GM21360 (cell line): ENCODE data around the gene DCLK1.

Experiments
- ATAC-seq: cut with Tn5 transposase; IDR thresholded peaks from one replicate; pipeline ENCODE4 v1.9.1; 2021; ENCODE audit warnings: mild to moderate bottlenecking, moderate library complexity; ENCODE audit not compliant: unreplicated experiment

Gene DCLK1

GRCh38 chr13:35874704-35875103, 256.5 kb downstream of the DCLK1 start:
- no peak for ATAC-seq

DNA sequence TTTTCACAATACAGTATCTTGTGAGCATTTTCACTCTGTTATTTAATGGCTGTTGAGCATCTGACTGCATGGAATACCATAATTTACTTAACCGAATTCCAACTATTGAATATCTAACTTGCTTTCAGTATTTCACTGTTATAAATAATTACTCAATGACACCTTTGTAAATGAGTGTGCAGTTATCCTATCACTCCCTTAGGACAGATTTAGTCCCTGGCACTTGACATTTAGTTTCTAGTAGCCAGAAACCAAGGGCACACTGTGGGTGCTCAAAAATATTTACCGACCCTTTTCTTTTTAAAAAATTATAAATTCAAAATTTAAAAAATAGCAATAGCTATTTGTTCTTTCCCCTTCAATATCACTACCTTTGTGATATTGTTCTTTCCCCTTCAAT, 258.8 kb downstream of the DCLK1 start:
- ATAC-seq: no peak

GRCh38 chr13:35871561-35871960, 259.6 kb downstream of the DCLK1 start:
- ATAC-seq: no peak

GRCh38 chr13:35866801-35867200, 264.4 kb downstream of the DCLK1 start:
- ATAC-seq: no peak

DNA sequence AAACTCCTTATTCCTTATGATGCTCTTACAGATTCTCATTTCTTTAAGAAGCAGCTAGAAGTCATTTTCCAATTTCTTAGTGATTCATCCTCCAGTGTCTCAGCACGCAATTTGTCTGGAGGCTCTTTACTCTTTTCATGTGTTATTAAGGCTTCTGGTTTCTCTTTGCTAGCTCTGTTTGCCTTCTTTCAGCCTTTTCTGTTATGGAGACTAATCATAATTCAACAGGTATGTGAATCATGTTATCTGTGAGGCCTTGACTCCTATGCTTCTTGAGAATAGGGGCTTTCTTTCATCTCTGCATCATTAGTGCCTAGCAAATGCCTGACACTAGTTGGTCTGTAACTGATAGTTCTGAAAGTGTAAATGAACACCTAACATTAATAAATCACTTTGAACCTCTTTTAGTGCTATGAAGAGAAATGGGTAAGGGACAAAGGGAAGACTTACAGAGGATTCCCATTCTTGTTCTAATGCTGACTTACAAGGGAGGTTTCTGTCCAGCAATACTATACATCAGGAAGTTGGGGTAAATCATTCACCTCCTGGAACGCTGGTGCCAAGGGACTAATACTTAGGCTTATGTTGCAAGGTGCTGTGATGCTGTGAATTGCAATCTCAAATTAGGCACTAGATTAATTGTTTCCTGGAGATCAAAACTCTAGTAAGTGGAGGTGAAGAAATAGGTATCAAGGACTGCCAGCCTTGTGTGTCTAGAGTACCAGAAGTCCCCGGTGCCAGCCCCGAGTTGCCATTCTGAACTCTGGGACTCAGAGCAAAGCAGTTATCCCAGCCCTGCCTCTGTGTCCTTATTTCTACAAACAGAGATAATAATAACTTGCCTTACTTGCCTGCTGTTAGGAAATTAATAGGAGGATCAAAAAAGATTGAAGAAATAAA, 265.6 kb downstream of the DCLK1 start:
- ATAC-seq: no peak

GRCh38 chr13:35860661-35861060, 270.5 kb downstream of the DCLK1 start:
- no peak for ATAC-seq

DNA sequence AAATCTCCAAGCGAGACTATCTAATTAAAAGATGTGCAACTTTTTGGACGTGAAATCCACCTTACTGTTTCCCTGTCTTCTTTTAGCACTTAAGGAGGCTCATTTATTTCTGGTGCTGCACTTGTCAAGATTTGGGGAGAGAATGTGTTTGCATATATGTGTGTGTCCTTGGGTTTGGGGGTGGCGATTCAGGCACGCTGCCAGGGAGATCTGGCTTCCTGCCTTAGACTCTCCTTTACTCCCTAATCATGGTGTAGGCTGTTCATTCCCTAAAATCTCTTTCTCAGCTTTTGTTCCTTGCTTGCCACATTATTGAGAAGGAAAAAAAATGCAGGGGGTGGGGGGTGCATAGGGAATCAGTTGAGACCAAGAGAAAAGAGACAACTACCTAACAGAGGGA, 271.2 kb downstream of the DCLK1 start:
- ATAC-seq: no peak

DNA sequence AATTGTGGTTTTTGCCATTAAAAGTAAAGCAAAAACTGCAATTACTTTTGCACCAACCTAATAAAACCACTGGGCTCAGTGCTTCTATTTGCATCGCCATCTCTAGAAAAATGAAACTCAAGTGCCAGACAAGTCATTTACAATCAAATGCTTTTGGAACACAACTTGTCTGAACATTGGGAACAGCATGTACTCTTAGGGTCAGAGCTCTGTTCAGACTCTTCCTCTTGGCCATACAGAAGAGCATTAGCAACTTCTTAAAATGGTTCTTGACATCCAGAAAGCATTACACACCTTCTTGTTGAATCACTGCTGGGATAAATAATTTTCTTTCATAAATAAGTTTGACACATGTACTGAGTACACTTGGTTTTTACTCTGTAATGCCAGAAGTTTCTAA, 272.5 kb downstream of the DCLK1 start:
- no peak for ATAC-seq

- ATAC-seq: no peak
Observed at GRCh38 chr13:35857769-35858168, 273.4 kb downstream of the DCLK1 start.

GRCh38 chr13:35856721-35857364, 274.3 kb downstream of the DCLK1 start:
- ATAC-seq: no peak

DNA sequence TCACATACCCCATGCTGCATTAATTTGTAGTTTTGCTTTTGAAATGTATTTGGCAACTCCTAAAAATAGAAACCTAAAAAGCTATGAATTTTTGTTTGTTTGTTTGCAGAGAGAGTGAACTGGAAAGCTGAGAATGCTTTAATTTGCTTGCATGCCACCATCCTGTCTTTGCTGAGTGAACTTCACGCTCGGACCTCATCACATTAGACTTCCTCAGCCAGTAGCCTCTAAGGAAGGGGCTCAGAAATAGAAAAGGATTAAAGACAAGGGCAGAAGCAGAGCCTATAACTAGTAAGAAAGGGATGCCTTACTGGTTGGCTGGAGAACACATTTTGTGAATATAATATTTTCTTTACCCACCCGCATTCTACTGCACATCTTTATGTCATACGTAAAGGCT, 275.1 kb downstream of the DCLK1 start:
- no peak for ATAC-seq

DNA sequence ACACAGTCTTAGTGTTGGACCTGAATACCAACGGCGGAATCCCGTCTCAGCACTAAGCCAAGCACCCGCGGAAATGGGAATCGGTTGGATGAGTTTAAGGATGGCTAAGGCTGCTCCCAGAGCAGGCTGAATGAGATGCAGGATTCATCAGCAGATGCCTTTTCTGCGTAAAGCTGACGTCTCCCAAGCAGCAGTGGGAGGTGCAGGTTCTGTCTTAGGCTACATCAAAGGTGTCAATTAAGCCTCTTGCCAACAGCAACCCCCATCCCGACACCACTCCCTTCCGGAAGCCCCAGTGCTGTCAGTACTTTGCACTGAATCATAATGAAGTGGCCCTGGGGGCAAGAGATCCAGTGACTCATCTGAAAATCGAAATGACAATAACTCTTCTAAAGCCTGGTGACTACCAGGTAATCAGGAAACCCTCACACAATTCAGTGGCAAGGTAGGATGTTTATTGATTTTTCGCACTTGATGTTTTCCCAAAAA, 275.6 kb downstream of the DCLK1 start:
- no peak for ATAC-seq

GRCh38 chr13:35854286-35854685, 276.9 kb downstream of the DCLK1 start:
- ATAC-seq: no peak

- no peak for ATAC-seq
Observed at GRCh38 chr13:35851881-35852280, 279.3 kb downstream of the DCLK1 start.

GRCh38 chr13:35851356-35851755, 279.8 kb downstream of the DCLK1 start:
- ATAC-seq: no peak

GRCh38 chr13:35850569-35850968, 280.6 kb downstream of the DCLK1 start:
- ATAC-seq: no peak

DNA sequence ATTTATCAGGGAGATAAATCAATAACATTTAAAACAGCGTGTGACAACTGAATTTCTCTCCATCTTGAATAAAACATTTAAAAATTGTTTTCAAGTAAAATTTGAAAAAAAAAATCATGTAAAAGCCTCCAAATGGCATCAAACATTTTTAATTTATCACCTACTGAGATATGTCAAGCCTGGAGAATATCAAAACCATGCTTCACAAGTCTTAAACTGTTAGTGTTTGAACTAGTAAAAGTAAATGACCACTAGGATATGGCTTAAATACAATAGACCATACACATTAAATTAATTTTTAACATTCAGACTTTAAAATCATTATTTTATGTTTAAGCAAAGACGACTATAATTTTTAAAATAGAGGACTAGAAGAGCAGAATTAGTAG, 281.9 kb downstream of the DCLK1 start:
- no peak for ATAC-seq

DNA sequence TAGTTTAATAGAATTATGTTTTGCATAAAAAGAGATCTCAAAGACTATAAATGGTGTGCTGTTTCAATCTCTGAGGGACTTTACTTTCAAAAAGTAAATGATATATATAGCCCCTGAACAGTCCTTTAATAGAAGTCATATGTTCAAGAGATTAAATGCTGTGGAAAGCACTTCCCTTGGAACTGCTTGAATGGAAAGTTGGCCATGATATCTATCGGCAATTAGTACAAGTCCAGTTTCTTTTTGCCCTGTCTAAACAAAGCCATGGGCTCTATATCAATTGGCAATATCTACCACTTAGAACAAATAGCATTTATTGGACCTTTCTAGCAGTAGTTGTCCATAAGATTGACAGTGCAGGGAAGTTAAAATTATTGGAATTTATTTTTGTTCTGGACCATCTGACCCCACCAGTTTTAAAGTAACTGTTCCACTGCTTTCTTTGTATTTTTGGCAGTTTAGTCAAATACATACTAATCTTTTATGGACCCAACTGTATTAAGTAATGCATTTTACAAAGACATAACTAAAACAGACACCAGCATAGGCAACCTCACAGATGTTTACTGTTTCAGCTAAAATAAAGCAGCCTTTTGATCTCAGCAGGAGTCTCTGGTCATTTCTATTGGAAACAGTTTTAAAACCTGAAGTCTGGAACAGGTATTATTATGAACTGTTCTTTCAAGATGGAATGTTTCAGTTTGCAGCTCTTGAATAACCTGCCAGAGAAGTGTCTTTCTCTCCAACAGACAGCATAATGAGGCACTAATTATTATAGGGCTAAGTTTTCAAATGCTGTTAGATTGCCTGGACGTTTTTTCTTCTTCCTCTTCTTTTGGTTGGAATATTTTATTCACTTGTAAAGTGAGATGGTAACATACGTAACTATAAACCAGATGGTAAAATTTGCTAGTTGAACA, 282.6 kb downstream of the DCLK1 start:
- no peak for ATAC-seq

- no peak for ATAC-seq
Observed at GRCh38 chr13:35843272-35843671, 287.9 kb downstream of the DCLK1 start.

- no peak for ATAC-seq
Observed at GRCh38 chr13:35841060-35841521, 290.1 kb downstream of the DCLK1 start.

GRCh38 chr13:35839806-35840205, 291.4 kb downstream of the DCLK1 start:
- ATAC-seq: no peak
